Ammon's horn (tissue), 1 donor: ENCODE data around the gene SVIL.
"Not testable (repeated sequence)": the region's sequence is repeated elsewhere in the genome, so short reads cannot be mapped to it uniquely, and the experiment has no call there.

Source experiments
- DNase-seq: peaks from one replicate; pipeline ENCODE4 v3.0.0-alpha.2; 2016; ENCODE audit warnings: low spot score

SVIL gene

DNA sequence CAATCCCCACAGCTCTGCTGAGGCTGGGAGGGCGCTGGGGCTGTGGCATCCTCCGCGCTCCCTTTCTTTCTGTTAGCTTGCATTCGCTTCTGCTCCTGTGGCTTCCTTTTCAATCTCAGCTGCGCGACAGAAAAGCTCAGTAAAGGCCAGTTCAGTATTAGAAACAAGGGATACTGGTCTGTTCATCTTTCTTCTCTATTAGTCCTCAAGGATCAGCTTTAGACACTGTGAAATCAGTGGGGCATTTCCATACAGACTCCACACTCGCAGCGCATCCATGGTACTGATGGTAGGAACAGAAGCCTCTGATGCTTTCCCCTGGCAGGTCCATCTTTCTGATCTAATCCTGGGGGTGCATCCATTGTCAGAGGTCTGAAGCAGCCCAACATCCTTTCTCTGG is 182.2 kb downstream of the SVIL start:
- no peak for DNase-seq

DNA sequence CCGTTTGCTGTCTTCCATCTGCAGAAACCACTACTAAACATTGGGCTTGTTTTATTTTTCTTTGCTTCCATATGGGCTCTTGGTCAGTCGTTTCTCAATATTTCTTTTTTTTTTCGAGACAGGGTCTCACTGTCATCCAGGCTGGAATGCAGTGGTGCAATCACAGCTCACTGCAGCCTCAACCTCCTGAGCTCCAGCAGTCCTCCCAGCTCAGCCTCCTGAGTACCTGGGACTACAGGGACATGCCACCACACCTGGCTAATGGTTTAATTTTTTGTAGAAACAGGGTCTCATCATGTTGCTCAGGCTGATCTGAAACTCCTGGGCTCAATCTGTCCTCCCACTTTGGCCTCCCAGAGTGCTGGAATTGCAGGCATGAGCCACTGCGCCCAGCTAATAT is 182.8 kb downstream of the SVIL start:
- no peak for DNase-seq

DNA sequence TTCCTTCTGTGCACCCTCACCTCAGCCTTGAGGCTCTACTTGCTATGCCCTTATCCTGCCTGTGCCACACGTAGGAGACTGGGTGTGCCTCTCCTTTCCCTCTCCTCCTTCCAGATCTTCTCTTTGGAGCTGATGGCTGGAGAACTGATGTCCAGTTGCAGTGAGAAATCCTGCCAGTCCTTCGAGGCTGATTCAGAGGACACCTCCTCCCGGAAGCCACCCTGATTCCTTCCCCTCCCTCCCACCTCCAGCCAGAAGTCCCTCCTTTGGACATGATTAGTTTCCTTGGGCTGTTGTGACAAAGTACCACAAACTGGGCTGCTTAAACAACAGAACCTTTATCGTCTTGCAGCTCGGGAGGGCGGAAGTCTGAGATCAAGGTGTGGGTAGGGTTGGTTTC is 184.4 kb downstream of the SVIL start:
- no peak for DNase-seq

DNA sequence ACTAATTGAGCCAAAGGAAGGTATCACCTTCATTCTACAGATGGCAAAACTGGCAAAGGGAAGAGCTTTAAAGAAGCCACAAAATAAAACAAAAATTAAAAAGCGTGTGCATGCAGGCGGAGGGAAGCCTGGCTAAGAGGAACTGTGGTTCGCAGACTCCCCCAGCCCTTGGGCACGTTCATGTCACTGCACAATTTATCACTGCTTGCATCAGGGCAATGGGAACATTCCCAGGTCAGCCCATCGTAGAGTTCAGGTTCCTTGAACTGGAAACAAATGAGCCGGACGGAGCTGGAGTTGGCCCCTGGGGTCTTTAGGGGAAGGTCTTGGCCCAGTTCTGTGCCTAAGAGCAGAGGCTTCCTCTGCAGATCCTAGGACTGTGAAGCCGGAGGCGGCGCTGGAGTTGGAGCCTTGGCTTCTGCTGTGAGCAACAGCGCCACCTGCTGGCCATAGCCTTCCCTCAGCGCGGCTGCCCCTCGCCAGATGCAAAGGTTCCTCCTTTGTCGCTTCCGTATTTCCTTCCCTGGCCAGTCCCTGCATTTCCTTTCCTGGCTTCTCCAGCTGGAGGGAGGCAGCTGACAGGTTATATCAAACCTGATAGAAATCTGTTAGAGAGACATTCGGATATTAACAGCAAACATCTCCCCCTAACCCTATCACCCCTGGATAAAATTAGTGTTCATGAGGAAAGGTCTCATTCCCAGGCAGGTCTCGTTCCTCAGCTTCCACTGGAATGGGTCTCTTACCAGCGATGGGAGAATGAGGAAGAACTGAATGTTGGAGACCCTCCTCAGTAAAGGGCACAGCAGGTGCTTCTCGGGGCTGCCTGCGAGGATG is 185.8 kb downstream of the SVIL start:
- DNase-seq = peak; percentile 86

DNA sequence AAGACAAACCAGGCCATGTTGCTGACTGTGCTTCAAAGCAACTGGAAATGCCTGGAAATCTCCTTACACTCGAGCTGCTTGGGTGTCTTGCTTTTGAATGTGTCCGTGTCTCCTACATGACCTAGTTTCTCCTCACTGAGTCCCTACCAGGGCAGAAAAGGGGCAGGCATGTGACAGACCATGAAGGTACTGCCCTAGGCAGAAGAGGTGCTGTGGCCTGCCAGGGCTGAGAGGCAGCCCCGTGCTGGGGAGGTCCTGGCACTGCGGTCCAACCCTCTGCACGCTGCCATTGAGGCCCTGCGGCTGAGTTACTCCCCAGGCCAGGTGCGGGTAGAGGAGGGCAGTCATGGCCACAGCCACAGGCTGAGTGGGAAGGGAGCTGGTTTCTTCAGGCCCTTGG is 186.6 kb downstream of the SVIL start:
- no peak for DNase-seq

DNA sequence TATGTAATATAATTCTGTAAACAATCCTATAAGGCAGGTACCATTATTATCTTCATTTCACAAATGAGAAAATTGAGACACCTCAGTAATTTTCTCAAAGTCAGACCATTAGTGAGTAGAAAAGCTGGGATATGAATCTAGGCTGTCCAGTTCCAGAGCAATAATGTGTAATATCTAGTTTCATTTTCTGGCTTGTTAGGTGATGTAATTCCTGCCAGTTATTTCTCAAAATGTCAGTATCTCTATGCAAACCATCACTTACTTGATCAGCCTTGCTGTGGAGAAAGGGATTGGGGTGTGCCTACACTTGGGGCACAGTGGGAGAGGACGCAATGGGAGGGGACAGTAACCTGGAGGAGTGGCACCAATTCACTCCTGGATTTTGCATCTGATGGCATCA is 188.4 kb downstream of the SVIL start:
- DNase-seq = no peak

DNA sequence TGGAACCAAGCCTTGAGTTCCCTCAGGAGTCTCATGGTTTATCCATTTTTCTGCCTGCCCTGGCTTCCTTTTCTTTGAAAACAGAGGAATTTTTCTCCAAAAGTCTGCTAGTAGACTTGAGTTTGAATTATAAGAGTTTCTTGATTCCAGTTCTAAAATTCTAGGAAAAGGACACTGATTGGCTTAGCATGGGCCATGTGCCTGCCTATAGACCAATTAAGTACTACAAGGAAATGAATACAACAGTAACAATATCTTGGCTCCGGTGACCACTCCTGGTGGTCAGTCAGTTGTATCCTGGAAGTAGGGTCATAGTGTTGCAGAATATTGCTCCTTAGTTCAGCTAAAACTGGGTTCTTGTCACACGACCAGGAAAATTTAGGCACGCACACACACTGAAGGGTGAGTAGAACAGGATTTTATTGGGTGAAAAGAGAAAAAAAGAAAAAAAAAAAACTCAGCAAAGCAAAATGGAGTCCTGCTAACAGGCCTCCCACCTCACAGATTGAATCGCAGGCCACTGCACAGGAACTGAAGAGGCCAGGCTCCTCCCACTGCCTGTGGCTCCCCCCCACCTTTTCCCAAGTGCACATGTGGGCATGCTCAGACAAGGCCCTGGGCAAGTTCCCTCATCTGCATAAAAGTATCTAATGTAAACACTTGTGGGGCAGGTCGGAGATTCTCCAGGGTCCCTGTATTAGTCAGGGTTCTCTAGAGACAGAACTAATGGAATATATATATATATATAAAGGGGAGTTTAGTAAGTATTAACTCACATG is 190.8 kb downstream of the SVIL start:
- no peak for DNase-seq

DNA sequence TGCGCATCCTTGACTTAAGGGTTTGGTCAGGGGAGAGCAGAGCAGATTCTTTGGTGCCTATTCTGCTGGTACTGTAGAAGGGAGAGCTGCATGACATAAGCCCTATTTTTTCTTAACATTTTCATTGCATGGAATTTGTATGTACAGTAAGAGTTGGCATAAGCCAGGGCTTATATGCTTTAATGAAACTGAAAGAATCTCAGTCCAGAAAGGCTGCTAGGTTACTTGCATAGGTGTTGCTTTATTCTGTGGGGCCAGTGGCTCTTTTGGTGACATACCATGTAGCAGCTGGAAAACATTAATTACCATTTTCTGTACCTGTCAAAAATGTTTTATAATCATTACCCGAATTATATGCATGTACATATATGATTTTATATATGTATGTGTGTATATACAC is 193.8 kb downstream of the SVIL start:
- no peak for DNase-seq

DNA sequence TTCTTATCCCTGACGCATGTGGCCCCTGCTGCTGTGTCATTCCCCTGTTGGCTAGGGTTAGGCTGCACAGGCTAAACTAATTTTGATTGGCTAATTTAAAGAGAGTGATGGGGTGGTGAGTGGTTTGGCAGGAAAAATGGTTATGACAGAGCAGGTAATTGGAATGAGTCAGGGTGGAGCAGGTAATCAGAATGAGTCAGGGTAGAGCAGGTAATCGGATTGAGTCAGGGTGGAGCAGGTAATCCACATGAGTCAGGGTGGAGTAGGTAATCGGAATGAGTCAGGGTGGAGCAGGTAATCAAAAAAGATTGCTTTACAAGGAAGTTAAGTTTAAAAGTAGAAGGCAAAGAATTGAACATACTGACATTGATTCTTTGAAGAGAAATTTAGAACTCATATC is 195.8 kb downstream of the SVIL start:
- DNase-seq = not testable (repeated sequence)

DNA sequence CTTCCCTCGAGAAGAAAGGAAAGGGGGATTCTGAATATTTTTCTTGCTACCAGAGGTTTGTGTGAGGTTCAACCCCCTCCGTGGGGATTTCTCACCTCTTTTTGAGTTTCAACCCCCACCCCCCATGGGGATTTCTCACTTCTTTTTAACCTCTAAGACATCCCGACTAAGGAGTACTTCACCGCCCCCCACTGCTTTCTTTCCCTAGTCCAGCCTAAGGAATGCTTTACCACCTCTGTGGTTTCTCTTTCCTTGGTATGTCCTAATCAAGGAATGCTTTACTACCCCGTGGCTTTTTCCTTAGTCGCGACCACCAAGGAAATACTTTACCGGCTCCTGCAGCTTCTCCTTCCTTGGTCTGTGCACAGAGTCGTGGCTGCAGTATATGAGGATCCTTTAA is 196.5 kb downstream of the SVIL start:
- no peak for DNase-seq

DNA sequence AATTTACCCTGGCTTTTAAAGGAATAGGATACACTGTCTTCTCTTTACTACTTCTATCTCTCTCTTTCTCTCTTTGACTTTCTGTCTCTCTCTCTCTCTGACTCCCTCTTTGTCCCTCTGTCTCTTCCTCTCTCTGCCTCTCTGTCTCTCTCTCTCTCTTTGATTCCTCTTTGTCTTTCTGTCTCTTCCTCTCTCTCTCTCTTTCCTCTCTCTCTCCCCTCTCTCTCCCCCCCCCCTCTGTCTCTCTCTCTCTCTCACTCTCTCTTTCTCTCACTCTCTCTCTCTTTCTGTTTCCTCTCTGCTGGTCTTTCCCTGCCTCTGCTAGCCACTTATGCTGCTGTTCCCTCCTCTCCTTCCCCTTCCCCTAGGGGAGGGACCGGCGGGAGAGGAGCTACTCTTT is 196.9 kb downstream of the SVIL start:
- no peak for DNase-seq

DNA sequence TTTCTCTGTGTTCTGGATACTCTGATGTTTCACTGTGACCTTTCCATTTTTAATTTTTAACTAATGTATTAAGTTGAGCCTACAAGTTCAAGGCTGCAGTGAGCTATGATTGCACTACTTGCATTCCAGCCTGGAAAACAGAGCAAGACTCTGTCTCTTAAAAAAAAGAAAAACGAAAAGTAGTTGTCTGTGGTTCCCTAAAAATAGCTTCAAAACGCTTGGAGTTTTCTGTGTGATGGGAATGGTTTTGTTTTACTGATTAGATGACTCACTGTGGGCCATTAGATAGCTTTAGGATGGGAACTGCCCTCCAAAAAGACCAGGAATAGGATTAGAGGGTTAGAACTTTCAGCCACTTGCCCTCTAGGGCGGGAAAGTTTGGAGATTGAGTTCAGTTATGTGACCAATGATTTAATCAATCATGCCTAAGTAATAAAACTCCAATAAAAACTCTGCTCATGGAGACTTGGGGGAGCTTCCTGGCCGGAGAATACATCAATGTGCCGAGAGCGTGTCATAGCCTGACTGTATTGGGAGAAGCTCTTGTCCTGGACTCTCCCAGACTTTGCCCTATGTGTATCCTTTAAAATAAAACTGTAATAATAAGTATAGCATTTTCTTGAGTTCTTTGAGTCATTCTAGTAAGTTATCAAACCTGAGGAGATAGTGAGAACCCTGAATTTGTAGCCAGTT is 198.8 kb downstream of the SVIL start:
- DNase-seq = no peak

DNA sequence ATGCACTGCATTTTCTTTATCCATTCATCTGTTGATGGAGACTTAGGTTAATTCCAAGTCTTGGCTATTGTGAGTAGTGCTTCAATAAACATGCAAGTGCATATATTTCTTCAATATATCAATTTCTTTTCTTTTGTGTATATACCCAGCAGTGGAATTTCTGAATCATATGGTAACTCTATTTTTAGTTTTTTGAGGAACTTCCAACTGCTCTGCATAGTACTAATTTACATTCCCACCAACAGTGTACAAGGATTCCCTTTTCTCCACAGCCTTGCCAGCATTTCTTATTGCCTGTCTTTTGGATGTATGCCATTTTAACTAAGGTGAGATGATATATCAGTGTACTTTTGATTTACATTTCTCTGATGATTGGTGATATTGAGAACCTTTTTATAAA is 200.7 kb downstream of the SVIL start:
- no peak for DNase-seq

DNA sequence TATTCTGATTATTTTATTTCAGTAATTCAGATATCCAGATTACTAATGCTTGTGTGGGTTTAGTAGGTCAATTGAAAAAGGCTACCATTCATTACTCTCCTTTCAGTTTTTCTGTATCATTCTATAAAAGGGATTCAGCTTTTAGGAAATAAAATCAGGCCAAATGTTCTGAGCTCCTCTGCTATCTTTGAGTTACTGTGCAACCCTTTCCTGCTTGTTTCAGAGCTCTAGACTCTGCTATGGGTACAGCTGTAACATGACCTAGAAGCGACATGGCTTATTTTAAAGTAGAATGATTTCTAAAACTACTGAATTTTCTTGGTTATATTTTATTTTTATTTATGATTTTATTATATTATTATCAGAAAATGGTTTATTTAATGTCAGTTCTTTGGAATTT is 203.1 kb downstream of the SVIL start:
- no peak for DNase-seq

DNA sequence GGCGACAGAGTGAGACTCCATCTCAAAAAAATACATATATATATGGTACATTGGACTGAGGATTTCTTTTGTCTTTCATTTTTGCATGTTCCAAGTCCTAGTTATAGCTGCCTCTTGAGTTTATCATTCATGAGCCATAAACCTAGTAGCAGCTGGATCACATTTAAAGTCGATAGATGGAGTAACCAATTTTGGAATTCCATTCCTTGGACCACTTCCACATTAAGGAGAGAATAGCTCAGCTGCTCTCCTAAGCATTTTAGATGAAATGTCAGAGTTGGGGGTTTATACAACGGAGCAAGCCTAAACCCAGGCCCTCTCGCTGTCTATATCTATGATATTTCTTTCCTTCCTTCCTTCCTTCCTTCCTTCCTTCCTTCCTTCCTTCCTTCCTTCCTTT is 204.7 kb downstream of the SVIL start:
- no peak for DNase-seq

DNA sequence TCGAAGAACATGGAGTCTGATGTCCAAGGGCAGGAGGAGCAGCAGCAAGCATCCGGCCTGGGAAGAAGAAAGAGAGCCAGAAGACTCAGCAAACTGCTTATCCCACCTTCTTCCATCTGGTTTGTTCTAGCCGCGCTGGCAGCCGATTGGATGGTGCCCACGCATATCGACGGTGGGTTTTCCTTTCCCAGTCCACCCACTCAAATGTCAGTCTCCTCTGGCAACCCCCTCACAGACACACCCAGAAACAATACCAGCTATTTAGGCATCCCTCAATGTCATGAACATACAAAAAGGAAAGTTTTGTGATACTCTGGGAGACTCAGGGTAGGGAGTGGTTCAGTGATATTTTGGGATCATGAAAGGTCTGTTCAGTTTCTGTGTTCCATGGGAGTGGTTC is 206.3 kb downstream of the SVIL start:
- DNase-seq = no peak

DNA sequence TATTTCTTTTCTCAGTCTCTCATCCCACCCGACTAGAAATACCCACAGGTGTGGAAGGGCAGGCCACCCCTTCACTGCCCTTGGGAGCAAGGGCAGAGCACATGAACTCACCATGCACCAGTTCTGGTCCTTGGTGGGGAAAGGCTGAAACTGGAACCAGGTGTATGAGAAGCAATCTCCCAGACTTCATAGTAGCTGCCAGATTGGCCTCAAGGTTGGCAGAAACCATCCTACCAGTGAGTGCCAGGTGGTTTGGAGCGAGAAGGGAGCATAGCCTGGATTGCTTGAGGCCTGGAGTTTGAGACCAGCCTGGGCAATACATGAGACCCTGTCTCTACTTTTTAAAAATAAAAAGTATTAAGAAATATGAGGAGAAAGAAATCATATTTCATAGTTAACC is 207.1 kb downstream of the SVIL start:
- no peak for DNase-seq

DNA sequence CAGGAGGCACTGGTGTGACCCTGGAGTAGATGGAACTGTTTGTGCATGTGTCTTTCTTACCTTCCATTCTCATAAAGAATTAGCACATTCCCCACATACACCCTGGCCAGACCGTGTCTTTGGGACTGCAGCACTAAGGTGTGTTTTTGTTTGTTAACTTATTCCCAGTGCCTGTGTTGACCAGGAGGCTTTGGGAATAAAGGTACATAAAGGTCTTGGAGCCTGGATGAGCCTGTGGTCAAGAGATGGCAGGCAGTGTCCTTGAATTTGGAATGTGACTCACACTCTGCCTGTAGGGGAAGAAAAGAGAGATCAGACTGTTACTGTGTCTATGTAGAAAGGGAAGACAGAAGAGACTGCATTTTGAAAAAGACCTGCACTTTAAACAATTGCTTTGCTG is 208.4 kb downstream of the SVIL start:
- DNase-seq = no peak

DNA sequence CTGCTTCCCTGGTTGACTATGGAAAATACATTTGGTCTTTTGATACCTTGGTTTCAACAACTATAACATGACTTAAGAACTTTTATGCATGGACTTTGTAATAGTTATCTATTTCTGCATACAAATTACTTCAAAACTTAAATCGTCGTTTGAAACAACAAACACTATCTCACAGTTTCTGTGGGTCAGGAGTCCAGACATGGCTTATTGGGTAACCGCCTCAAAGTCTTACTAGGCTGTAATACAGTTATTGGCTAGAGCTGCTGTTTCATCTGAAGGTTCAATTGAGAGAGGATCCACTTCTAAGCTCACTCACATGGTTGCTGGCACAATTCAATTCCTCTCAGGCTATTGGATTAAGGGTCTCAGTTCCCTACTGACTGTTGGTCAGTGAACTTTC is 210.8 kb downstream of the SVIL start:
- no peak for DNase-seq

DNA sequence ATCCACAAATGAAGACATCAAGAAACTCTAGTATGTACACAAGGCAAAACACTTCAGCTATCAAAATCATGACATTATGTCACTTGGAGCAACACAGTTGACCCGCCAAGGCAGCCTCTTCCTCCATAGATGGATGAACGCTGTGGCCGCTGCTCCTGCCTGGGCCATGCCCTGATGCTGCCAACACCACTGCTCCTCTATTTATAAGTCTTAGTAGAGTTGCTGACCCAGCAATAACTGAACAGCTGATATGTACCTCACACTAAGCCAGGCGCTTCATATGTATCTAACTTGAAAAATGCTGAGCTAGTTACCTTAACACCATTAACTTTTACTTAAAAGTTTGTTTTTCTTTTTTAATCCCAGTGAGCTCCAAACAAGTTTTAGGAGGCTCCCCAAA is 214.0 kb downstream of the SVIL start:
- DNase-seq = no peak

DNA sequence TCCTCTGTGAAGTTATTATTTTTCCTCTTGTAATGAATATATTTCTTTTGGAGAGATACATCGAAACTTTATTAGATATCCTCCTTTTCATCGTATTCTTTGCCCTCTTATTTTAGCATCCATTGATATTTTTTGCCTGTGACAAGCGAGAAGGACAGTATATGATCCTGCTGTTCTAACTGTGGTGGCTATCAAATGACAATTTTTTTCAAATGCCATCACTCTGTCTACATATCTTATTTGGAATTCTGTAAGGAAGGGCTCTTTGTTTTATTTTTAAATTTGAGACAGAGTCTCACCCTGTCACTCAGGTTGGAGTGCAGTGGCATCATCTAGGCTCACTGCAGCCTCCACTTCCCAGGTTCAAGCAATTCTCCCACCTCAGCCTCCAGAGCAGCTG is 217.4 kb downstream of the SVIL start:
- no peak for DNase-seq

DNA sequence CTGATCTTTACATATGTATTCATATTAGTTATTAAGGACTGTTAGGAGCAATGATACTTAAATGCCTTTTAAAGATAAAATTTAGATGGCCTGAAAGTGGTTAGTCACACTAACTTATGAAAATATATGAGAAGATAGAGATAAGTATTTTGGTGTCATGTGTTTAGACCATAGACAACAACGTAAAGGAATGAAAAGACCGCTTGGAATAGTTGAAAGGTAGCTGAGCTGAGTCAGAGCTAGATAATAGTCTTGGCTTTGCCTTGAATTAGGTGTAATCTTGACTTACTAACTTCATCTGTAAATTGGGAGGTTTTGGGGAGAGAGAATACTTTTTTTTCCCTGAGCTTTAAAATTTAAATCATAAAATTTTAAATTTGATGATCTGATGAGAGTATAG is 218.9 kb downstream of the SVIL start:
- DNase-seq = no peak

DNA sequence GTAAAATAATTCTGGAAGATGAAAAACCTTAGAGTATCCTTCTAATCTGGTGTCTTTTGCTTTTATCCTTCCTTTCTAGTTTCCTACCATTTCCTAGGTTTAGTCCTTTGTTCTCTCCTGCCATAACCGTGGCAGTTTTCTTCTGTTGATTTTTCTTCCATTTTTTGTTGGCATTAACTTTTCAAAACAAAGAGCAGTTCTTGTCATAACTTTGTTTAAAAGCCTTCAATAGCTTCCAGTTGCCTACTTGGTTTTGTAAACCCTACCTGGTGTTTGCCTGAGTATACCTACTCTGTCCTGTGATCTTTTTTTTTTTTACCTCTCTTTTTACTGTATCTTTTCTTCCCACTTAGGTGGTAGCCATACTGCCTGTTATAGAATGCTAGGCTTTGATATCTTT is 220.3 kb downstream of the SVIL start:
- DNase-seq = no peak
